IPS-18c (cell line): ENCODE results near the gene SPNS1.

ENCODE experiments used
- H3K4me3 ChIP-seq: 2 replicates; pipeline ENCODE4 v1.7.0; 2013; ENCODE audit warnings: low read depth, mild to moderate bottlenecking, low read length, moderate library complexity; ENCODE audit not compliant: insufficient read depth
- H3K9me3 ChIP-seq: one replicate; pipeline ENCODE4 v1.6.1; 2013; ENCODE audit warnings: mild to moderate bottlenecking, low read length, moderate library complexity; ENCODE audit not compliant: control insufficient read depth, insufficient read depth

The SPNS1 gene

DNA sequence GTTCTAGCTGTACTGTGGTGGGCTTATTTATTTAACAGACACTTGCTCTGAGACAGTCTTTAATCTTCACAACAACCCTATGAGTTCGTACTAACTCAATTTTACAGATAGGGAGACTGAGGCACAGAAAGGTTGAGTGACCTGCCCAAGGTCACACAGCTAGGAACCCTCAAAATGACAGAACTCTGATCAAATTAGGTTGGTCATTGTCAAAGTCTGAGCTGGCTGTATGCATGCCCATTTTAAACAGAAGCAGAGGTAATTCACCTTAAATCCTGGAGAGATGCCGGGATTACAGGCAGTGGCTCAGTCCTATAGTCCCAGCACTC lies 35.2 kb downstream of the SPNS1 start:
- Histone ChIP-seq H3K4me3 (no peak overlapping the region), H3K9me3 (no peaks in the 10 kb centered on the region)

DNA sequence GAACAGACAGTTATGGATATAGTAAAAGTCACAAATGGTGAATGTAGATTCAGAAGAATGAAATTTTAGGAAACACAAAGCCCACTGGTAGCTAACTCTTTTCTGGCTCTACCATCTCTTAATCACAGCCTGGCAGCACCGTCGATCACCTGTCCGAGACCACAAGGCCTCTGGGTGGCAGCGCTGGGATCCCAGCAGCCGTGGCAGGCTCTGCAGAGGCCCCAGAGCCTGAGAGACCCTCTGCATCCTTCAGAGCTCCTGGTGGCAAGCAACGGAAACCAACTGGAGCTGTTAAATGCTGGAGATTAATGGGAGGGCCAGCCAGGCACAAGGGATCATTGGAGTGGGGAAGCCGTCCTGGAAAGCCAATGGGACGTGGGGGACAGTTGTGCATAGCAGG lies 36.5 kb downstream of the SPNS1 start:
- H3K4me3 ChIP-seq, result no peak overlapping the region

DNA sequence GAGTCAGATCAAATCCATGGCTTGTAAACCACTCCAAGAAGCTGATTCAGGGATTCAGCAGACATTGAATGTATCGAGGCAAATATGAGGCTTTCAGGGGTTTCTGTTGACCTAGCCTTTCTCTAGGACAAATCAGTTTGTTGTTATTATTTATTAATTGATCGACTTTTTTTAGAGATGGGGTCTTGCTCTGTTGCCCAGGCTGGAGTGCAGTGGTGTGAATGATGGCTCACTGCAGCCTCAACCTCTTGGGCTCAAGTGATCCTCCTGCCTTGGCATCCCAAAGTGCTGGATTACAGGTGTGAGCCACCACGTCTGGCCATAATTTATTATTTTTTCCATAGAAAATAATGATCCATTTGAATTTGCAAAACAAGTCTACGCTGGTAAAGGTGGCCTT lies 37.3 kb downstream of the SPNS1 start:
- Histone ChIP-seq H3K9me3 (no peaks in the 10 kb centered on the region), H3K4me3 (no peak overlapping the region)

More for the DNA sequence above, 36.5 kb downstream of the SPNS1 start:
- no peaks in the 10 kb centered on the region for H3K9me3 ChIP-seq

DNA sequence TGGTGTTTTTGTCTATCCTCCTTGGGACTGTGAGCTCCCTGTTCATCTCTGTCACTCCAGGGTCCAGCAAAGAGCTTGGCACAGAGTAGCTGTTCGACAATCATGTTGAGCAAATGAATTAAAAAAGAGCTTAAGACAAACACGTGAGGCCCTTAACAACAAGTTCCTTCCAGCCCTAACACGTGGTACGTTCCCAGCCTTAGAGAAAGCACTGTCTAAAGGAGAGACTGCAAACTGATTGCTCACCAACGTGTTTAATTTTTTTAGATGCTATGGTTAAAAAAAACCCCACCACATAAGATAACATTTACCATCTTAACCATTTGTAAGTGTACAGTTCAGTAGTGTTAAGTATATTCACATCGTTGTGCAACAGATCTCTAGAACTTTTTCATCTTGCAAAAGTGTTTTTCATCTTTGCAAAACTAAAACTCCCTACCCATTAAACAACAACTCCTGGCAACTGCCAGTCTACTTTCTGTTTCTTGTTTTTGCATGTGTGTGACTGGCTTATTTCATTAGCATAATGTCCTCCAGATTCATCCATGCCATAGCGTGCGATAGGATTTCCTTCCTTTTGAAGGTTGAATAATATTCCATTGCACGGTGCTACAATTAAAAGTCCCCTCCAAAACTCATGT lies 38.5 kb downstream of the SPNS1 start:
- Histone ChIP-seq H3K4me3 (no peak overlapping the region), H3K9me3 (no peaks in the 10 kb centered on the region)

DNA sequence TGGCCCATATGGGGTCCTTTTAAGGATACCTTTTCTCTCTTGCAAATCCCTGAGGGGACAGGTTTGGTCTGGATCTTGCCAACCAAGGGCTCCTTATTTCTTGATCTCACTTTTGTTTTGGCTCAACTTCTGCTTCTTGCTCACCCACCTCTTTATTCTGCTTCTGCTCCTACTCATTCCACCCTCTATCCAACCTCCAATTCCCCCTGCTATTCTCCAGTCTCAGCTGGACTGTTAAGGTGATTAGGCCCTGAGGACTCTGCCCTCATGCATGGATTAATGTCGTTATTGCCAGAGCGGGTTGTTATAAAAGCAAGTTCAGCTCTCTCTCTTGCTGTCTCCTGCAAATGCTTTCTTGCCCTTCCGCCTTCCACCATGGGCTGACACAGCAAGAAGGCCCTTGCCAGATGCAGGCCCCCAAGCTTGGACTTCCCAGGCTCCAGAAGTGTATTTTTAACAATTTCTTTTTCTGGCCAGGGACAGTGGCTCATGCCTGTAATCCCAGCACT lies 40.0 kb downstream of the SPNS1 start:
- H3K9me3 ChIP-seq, result no peaks in the 10 kb centered on the region

DNA sequence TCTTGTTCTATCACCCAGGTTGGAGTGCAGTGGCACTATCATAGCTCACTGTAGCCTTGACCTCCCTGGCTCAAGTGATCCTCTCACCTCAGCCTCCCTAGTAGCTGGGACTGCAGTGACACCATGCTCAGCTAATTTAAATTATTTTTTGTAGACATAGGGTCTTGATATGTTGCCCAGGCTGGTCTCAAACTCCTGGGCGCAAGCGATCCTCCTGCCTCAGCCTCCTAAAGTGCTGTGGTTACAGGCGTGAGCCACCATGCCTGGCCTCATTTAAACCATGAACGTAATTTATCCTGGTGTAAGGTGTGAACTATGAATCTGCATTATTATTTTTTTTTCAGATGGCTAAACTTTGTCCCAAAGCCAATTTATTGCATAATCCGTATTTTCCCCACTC lies 47.6 kb downstream of the SPNS1 start:
- no peak overlapping the region for H3K4me3 ChIP-seq
- H3K9me3 ChIP-seq, result no peaks in the 10 kb centered on the region

More for the DNA sequence above, 40.0 kb downstream of the SPNS1 start:
- H3K4me3 ChIP-seq, result no peak overlapping the region

DNA sequence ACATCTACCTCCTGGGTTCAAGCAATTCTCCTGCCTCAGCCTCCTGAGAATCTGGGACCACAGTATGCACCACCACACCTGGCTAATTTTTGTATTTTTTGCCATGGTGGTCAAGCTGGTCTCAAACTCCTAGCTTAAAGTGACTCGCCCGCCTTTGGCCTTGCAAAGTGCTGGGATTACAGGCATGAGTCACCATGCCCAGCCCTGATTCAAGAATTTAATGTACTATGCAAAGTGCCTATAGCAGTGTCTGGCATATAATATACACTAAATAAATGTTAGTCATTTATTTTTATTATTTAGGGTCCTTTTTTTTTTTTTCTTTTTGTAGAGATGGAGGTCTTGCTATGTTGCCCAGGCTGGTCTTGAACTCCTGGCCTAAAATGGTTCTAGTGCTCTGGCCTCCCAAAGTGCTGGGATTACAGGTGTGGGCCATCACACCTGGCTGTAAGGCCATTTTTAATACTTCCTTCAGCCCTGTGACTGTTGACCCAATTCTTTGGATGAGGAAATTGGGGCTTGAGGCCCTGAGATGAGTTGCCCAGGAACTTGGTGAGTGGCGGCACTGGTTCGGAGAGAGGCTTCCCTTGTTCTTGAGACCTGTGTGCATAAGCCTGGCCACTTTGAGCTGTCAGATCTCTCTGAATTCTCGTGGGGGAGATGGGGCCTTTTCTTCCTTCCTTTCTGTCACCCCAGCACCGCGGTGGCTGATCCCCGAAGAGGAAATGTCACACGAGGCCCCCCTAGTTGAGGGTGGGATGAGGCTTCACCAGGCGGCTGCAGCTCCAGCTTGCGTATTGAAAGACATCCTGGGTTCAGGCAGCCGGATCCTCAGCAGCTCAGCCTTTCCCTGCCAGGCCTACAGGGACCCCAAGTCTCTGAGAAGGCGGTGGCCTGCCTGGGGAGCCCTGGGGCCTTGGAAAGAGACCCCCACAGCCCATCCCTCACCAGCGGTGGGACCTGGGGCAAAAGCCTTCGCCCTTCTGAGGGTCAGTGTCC lies 49.0 kb downstream of the SPNS1 start:
- H3K4me3 ChIP-seq, result no peak overlapping the region

DNA sequence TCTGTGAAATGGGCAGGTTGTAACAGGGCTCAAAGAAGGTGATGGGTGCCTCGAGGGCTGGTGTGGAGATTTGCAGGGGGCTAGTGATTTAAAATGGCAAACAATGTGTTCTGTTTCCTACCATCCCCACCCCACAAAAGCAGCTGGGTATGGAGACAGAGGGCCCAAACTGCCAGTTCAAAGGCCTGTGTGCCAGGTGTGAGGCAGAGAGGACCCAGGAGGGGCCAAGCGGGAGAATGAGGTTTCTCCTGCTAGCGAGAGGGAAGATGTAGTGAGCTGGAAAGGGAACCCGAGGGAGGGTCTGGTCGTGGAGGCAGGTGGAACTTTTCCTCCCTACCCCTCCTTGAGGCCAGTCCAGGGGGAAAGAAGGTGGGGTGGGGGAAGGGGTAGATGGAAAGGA lies 49.7 kb downstream of the SPNS1 start:
- Histone ChIP-seq H3K9me3 (no peaks in the 10 kb centered on the region), H3K4me3 (no peak overlapping the region)

More for the DNA sequence above, 49.0 kb downstream of the SPNS1 start:
- no peaks in the 10 kb centered on the region for H3K9me3 ChIP-seq

DNA sequence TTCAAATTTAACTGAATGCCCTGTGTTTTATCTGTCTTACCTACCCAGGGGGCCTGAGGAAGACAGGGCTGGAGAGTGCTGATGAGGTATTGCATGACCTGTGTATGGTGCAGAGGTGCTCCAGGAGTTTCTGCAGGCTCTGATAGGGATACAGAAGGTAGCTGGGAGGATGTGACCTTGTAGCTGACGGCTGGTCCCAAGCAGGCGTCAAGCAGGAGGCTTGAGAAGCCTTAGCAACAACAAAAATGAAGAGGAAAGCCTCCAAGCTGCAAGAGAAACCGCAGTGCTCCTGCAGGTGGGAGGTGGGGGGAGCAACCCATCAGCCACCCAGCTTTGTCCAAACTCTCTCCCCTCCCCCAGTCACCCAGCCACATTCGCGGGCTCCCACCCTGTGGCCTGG lies 50.6 kb downstream of the SPNS1 start:
- no peaks in the 10 kb centered on the region for H3K9me3 ChIP-seq
- no peak overlapping the region for H3K4me3 ChIP-seq

DNA sequence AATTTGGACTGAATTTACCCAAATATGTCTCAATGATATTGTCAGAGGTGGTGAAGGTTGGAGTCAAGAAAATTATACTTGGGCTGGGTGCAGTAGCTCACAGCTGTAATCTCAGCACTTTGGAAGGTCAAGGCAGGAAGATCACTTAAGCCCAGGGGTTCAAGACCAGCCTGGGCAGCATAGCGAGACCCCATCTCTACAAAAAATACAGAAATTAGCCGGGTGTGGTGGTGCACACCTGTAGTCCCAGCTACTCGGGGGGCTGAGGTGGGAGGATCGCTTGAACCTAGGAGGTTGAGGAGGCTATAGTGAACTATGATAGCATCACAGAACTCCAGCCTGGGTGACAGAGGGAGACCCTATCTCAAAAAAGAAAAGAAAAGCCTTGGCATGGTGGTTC lies 51.2 kb downstream of the SPNS1 start:
- Histone ChIP-seq H3K4me3 (no peak overlapping the region), H3K9me3 (no peaks in the 10 kb centered on the region)

DNA sequence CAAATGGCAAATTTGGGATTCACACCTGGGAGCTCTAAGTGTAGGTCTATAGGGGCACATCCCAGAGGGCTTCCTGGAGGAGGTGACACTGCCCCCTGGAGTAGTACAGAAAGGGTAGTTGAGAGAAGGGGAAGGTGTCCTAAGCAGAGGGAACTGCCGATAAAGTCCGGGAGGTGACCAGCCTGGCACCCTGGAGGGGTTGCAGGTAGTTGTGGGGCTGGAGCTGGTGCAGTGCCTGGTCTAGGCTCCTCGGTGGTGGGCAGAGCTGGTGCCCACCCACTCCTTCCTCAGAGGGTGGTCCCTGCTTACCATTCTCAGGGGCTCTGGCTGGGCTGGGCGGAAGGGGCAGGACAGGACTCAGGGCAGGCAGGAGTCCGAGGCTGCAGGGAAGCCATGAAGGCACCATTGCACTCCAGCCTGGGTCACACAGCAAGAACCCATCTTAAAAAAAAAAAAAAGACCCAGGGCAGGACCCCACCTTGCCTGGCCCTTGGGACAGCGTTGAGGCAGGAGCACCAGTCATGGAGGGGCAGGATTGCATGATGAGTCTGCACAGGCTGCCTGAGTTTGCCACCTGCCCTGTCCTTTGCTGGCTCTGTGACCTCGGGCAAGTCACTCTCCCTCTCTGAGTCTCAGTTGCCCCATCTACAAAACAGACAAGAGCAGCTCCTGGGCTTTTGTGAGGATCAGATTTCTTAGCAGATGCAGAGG lies 54.0 kb downstream of the SPNS1 start:
- Histone ChIP-seq H3K9me3 (no peaks in the 10 kb centered on the region), H3K4me3 (no peak overlapping the region)

DNA sequence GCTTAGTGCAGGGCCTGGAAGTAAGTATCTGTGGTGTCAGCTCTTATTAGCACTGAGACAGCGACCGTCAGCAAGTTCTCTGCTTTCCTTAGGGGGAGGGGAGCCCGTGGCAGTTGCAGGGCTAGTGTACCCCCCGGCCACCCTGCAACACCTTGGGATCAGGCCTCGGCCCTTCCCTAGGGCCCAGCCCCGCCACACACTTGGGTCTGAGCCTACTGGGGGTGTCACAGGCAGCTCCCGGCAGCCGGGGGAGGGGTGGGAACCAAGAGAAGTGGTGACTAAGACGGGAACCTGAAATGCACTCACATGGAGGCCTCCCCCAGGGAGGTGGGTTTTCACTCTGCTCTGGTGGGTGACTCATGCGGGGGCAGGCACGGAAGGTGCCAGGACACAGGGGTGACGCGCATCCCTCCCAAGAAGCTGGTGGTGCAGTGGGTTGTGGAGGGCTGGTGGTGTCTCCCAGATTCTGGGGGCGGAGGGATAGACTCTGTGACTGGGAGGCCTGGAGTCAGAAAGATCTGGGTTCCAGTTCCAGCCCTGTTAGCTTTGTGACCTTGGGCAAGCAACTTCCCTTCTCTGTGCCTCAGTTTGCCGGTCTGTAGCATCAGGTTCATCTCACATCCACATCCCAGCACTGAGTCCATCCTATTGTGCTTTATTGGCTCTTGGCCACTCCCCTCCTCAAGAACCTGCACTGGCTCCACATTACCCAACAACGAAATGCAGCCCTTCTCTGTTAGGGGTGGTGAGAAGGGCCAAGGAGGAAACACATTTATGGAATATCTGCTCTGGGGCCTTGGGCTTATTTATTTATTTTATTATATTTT lies 54.8 kb downstream of the SPNS1 start:
- no peaks in the 10 kb centered on the region for H3K9me3 ChIP-seq
- H3K4me3 ChIP-seq, result no peak overlapping the region

DNA sequence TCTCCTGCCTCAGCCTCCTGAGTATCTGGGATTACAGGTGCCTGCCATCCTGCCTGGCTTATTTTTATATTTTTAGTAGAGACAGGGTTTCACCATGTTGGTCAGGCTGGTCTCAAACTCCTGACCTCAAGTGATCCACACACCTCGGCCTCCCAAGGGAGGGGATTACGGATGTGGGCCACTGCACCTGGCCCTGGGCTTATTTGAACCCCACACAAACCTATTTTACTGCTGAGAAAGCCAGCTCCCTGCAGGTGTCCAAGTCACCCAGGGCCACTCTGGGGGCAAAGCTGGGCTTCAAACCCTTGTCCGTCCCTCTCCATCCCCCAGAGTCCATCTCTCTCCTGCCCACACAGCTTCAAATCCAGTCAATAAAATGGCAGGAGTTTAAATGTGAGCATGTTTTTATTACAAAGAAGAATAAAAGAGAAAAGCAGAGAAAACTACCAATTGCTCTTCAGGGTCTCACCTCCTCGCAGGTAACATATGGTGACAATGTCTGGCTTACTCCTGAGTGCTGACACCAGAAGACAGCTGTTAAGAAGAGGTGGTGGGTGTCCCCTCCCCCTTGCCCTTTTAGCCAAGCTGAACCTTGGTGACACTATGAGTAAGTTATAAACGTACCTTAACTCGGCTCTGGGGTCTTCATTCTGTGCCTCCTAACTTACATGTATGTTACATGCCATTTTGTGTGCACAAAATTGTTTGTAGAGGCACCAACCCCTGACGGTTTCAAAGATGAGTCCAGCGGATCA lies 55.7 kb downstream of the SPNS1 start:
- Histone ChIP-seq H3K9me3 (no peaks in the 10 kb centered on the region), H3K4me3 (no peak overlapping the region)
